Large intestine (tissue), 3 donors: ENCODE data around the gene CTDP1. TPM values are rescaled to one million over a fixed set of nuclear protein-coding genes. Genes with fewer than 3 reads are reported as not detected.
A peak's percentile ranks its signal among the peaks of the same experiment; 100 is the strongest.

Source experiments
- DNase-seq, 2 donors: peaks; one replicate each; pipeline versions ENCODE4 v3.0.0 to v3.0.0-alpha.2; 2013
- H3K27ac ChIP-seq: one replicate; pipeline ENCODE4 v1.5.1; 2013; ENCODE audit warnings: low read length
- H3K27me3 ChIP-seq: 2 replicates; pipeline ENCODE4 v1.6.1; 2013; ENCODE audit warnings: low read length; ENCODE audit not compliant: control insufficient read depth, insufficient read depth
- H3K36me3 ChIP-seq: 2 replicates; pipeline ENCODE4 v1.6.1; 2013; ENCODE audit warnings: low read length; ENCODE audit not compliant: control insufficient read depth, insufficient read depth
- H3K4me1 ChIP-seq: one replicate; pipeline ENCODE4 v1.6.1; 2013; ENCODE audit warnings: low read length; ENCODE audit not compliant: control insufficient read depth, insufficient read depth
- H3K4me3 ChIP-seq: one replicate; pipeline ENCODE4 v1.5.1; 2013; ENCODE audit warnings: low read length
- H3K9me3 ChIP-seq: one replicate; pipeline ENCODE4 v1.6.1; 2013; ENCODE audit warnings: mild to moderate bottlenecking, low read depth, low read length, moderate library complexity; ENCODE audit not compliant: control insufficient read depth
- WGBS: methylation state at CpG from one replicate; pipeline ENCODE4 v1.1.5; 2013; ENCODE audit warnings: low lambda C conversion rate; ENCODE audit not compliant: insufficient coverage; 5-methylcytosine and 5-hydroxymethylcytosine counted together
- polyA plus RNA-seq: library from polyadenylated mRNA; unstranded; fragments of 120-200 nt; gene quantifications from one replicate; pipeline ENCODE4 v1.2.1, GENCODE V29; 2013

CTDP1 gene
- polyA plus RNA-seq, 1 donor: 12.9 TPM

- WGBS: 0% methylated on average over 1 of the region's 22 CpGs
- Histone ChIP-seq H3K4me1 (no peaks in the 10 kb centered on the region), H3K9me3 (no peaks in the 10 kb centered on the region), H3K36me3 (no peaks in the 10 kb centered on the region), H3K4me3 (no peak overlapping the region), H3K27ac (no peak overlapping the region), H3K27me3 (peaks cover 8% of the 10 kb centered on the region)
- DNase-seq: peak in 1 of 2 donors; percentile 43
Measured at GRCh38 chr18:79644006-79644665, 35.5 kb upstream of the CTDP1 start.

GRCh38 chr18:79644666-79645057 is 34.9 kb upstream of the CTDP1 start:
- Histone ChIP-seq H3K27me3 (peaks cover 7% of the 10 kb centered on the region), H3K9me3 (no peaks in the 10 kb centered on the region), H3K4me1 (no peaks in the 10 kb centered on the region), H3K4me3 (no peak overlapping the region), H3K36me3 (no peaks in the 10 kb centered on the region), H3K27ac (no peak overlapping the region)
- WGBS: 91% methylated on average over 4 of the region's 9 CpGs
- DNase-seq: peak in 1 of 2 donors; percentile 21

DNA sequence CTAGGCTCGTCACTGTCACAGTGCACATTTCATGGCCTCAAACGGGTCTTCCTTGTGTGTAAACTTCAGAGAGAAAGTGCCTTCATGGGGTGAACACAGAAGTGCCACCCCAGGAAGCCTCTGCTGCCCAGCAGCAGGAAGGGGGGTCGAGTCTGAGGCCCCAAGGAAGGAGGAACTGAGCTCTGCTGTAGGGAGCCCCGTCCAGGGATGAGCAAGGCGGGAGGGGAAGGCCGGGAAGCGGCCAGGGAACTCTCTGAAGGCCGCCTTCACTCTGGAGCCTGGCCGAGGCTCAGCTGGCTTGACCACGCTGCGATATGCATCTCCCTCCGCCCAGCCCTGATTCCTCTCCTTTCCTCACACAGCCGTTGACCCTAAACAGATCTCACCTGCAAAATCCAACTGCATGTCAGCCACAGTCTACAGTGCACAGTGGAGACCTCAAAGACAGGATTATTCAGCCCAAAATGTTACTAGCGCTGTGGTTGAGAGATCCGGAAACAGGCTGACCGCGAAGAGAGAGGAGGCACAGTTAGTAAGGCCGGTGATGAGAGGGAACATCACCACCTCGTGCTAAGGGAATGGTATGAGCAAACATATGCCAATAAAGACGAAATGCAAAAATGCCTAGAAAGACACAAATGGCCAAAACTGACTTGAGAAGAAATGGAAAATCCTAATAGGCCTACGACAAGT is 34.2 kb upstream of the CTDP1 start:
- Histone ChIP-seq H3K27ac (no peak overlapping the region), H3K27me3 (peaks cover 2% of the 10 kb centered on the region), H3K9me3 (no peaks in the 10 kb centered on the region), H3K4me1 (no peaks in the 10 kb centered on the region), H3K4me3 (no peak overlapping the region), H3K36me3 (no peaks in the 10 kb centered on the region)
- DNase-seq: no peak
- 83% methylated on average over 2 of the region's 21 CpGs for WGBS

DNA sequence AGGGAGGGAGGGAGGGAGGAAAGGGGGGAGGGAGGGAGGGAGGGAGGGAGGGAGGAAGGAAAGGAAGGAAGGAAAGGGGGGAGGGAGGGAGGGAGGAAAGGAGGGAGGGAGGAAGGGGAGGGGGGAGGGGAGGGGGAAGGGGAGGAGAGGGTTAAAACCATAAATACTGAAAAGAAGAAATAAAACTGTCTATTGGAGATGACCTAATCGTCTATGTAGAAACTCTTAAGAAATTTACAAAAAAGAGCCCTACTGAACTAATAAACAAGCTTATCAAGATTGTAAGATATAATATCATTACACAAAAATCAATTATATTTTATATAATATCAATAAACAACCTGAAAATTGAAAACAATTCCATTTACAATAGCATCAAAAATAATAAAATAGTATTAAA is 32.3 kb upstream of the CTDP1 start:
- no peak overlapping the region for H3K27ac ChIP-seq
- no peaks in the 10 kb centered on the region for H3K36me3 ChIP-seq
- no peaks in the 10 kb centered on the region for H3K4me1 ChIP-seq
- no peak overlapping the region for H3K4me3 ChIP-seq
- WGBS: no CpG with 5 or more reads among the region's 1 CpG
- no peak for DNase-seq
- peaks cover 2% of the 10 kb centered on the region for H3K27me3 ChIP-seq
- H3K9me3 ChIP-seq: no peaks in the 10 kb centered on the region

GRCh38 chr18:79650959-79651358 is 28.6 kb upstream of the CTDP1 start:
- DNase-seq: no peak
- H3K27me3 ChIP-seq: no peaks in the 10 kb centered on the region
- no peaks in the 10 kb centered on the region for H3K36me3 ChIP-seq
- no peak overlapping the region for H3K4me3 ChIP-seq
- 100% methylated on average over 3 of the region's 11 CpGs for WGBS
- H3K4me1 ChIP-seq: no peaks in the 10 kb centered on the region
- no peaks in the 10 kb centered on the region for H3K9me3 ChIP-seq
- H3K27ac ChIP-seq: no peak overlapping the region

- 70% methylated on average over 2 of the region's 21 CpGs for WGBS
- Histone ChIP-seq H3K36me3 (no peaks in the 10 kb centered on the region), H3K4me3 (no peak overlapping the region), H3K27me3 (peaks cover 7% of the 10 kb centered on the region), H3K4me1 (no peaks in the 10 kb centered on the region), H3K9me3 (no peaks in the 10 kb centered on the region), H3K27ac (no peak overlapping the region)
- DNase-seq: no peak
Measured at GRCh38 chr18:79657342-79657996, 22.1 kb upstream of the CTDP1 start.

- DNase-seq: no peak
- H3K9me3 ChIP-seq: no peaks in the 10 kb centered on the region
- peaks cover 7% of the 10 kb centered on the region for H3K27me3 ChIP-seq
- no peak overlapping the region for H3K4me3 ChIP-seq
- H3K27ac ChIP-seq: no peak overlapping the region
- H3K36me3 ChIP-seq: no peaks in the 10 kb centered on the region
- H3K4me1 ChIP-seq: no peaks in the 10 kb centered on the region
- 86% methylated on average over 5 of the region's 12 CpGs for WGBS
Measured at GRCh38 chr18:79658366-79658765, 21.2 kb upstream of the CTDP1 start.

DNA sequence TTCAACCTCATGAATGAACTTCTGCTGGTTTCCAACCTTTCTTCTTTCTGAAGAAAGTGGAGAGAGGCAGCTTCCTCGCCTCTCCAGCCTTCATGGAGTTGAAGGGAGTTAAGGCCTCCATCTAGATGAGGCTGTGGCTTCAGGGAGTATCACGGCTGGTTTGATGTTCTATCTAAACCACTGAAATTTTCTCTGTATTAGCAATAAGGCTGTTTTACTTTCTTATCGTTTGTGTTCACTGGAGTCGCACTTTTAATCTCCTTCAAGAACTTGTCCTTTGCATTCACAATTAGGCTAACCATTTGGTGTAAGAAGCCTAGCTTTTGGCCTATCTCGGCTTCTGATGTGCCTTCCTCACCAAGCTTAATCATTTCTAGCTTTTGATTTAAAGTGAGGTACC is 19.9 kb upstream of the CTDP1 start:
- no peaks in the 10 kb centered on the region for H3K9me3 ChIP-seq
- WGBS: no CpG with 5 or more reads among the region's 5 CpGs
- H3K27me3 ChIP-seq: peaks cover 14% of the 10 kb centered on the region
- H3K27ac ChIP-seq: no peak overlapping the region
- H3K4me3 ChIP-seq: no peak overlapping the region
- no peaks in the 10 kb centered on the region for H3K4me1 ChIP-seq
- DNase-seq: no peak
- H3K36me3 ChIP-seq: no peaks in the 10 kb centered on the region

- DNase-seq: no peak
- Histone ChIP-seq H3K36me3 (no peaks in the 10 kb centered on the region), H3K4me1 (no peaks in the 10 kb centered on the region), H3K27me3 (peaks cover 14% of the 10 kb centered on the region), H3K9me3 (no peaks in the 10 kb centered on the region), H3K27ac (no peak overlapping the region), H3K4me3 (no peak overlapping the region)
- no CpG with 5 or more reads among the region's 4 CpGs for whole genome bisulfite sequencing
Measured at GRCh38 chr18:79662034-79662433, 17.6 kb upstream of the CTDP1 start.

DNA sequence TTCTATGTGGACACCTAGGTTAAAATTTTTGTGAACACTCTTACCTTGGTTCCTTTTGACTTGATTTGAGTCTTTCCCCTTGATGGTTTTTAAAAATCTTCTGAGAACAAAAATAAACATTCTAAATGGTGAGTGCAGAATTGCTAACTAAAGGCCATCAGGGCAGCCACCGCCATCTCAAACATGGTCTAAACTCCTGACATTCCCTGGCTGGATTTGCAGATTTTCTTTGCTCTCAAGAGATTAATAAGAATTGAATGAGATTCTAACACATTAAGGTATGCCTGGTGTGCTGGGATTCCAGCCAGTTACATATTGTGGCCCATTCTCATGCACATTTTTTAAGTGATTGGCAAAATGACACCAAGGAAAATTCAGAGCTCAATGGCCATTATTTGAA is 17.2 kb upstream of the CTDP1 start:
- Histone ChIP-seq H3K9me3 (no peaks in the 10 kb centered on the region), H3K4me3 (no peak overlapping the region), H3K27ac (no peak overlapping the region), H3K4me1 (no peaks in the 10 kb centered on the region), H3K27me3 (peaks cover 11% of the 10 kb centered on the region), H3K36me3 (no peaks in the 10 kb centered on the region)
- DNase-seq: no peak
- WGBS: 60% methylated on average over 1 of the region's 1 CpG
